DMS53 treated with DMSO at 0.1 percent for 48 hours (cell line): Measurements from ENCODE around the gene CLEC10A.
A peak's percentile ranks its signal among the peaks of the same experiment; 100 is the strongest.
"Not testable (repeated sequence)": the region's sequence is repeated elsewhere in the genome, so short reads cannot be mapped to it uniquely, and the experiment has no call there.

Experiments used
- DNase-seq: peaks from one replicate; lab custom pipeline; 2025; ENCODE audit not compliant: unreplicated experiment; lab: John Stamatoyannopoulos, UW

The CLEC10A gene

GRCh38 chr17:7077911-7078546 lies 2.0 kb downstream of the CLEC10A start:
- DNase-seq: no peak

DNA sequence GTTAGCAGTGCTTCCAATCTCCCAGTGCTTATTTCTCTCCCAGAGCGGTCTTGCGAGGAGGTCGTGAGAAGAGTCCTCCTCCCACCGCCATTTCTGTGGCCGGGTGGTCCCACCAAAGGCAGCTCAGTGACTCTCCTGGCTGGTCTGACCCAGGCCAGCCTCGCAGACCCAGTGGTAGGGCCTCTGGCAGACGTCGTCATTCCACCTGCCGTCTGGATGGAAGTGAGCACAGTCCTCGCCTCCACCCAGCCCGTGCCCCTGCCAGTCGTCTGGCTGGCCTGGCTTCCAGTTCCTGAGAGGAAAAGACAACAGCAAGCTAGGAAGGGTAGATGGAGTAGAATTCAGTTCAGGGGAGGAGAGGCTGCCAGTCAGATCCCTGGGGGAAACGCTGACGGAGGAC lies 5.1 kb downstream of the CLEC10A start:
- no peak for DNase-seq

GRCh38 chr17:7072406-7072805 lies 7.6 kb downstream of the CLEC10A start:
- no peak for DNase-seq

GRCh38 chr17:7070712-7071111 lies 9.3 kb downstream of the CLEC10A start:
- no peak for DNase-seq

- no peak for DNase-seq
Observed at GRCh38 chr17:7068268-7068667, 11.8 kb downstream of the CLEC10A start.

GRCh38 chr17:7067198-7067597 lies 12.9 kb downstream of the CLEC10A start:
- DNase-seq: no peak

GRCh38 chr17:7064261-7064660 lies 15.8 kb downstream of the CLEC10A start:
- DNase-seq: no peak

DNA sequence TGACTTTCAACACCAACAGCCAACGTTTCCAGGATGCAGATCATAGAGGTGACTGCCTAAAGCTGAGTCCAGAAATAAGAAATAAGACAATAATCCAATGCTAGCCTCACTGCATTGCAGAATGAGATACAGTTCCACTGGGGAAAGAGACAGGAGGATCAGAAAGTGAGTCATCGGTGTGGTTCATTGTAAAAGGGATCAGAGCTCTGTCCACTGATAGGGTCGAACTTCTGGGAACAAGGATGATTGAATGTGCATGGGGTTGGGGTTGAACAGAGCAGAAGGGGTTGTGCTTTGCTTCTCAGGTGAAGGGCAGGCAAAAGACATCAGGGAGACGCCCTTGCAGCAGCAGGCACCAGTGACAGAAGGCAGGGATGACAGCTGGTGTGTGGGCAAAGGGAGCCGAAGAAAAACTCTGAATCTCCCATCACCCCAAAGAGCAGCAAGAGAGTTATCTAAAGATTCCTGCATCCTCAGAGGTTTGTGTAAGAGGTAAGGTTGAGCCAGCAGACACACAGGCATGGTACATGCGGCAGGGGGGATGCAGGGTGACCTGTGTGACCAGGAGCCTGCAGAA lies 16.4 kb downstream of the CLEC10A start:
- no peak for DNase-seq

DNA sequence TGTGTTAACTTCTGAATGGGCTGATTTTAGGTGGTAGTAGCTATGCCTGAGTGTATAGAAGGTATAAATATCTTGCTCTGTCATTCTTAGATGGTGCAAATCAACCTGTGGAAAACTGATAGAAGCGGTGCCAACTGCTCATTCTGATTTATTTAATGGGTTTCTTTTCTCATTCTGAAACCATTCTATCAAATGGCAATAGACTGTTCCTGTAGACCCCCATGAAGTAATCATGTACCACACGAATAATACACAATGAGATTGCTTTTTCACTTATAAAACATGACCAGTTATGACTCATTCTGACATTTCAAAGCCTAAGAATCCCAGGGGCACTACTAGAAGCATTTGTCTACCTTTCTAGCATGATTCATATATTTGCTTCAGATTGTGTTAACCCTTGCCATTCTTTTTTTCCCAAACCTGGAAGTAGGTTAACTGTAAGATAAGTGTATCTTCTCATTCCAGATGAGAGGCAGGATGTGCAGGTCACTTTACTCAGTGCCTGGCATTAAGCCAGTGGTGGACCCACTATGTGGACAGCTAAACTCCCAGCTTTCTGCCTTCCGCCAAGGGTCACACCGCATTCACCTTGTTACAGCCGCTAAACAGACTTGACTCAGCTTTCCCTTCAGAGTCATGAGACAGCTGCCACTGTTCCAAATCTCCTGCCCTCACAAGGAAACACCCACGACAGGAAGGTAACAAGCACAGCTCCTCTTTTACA lies 19.7 kb downstream of the CLEC10A start:
- peak; percentile 33 for DNase-seq

DNA sequence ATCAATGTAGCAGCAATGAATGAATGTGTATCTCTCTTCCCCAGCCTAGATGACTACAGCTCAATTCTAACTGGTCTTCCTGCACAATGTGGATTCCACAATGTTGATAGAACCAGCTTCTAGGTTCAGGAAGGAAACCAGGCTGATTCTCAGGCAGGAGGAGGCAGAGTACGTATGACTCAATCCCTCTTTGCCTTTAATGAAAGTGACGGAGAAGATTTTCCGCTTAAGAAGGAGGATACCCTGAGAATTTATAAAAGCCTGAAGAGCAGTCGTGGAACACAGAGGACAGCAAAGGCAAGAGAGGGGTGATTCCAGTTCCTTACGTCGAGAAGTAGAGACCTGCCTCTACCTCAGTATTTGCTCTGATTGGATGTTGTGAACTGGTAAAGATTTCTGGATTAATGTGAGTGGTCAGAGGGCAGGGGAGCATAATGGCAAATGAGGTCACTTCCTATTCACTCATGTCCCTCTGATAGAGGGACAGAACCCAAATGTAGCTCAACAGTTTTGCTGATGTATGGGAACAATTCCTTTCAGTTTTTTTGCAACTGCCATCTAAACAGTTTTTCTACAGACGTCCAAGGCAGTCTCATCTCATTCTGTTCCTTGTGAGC lies 21.1 kb downstream of the CLEC10A start:
- no peak for DNase-seq

DNA sequence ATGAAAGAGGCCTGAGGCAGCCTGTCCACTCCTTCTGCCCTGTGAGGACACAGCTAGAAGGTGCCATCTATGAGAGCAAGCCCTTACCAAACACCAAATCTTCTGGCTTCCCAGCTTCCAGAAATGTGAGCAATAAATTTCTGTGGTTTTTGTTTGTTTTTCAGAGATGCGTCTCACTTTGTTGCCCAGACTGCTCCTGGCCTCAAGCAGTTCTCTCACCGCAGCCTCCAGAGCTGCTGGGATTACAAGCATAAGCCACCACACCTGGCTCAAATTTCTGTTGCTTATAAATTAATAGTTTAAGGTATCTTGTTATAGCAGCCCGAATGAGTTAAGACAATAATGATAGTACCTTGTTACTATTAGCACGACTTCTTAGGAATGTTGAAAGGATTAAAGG lies 23.7 kb downstream of the CLEC10A start:
- no peak for DNase-seq

DNA sequence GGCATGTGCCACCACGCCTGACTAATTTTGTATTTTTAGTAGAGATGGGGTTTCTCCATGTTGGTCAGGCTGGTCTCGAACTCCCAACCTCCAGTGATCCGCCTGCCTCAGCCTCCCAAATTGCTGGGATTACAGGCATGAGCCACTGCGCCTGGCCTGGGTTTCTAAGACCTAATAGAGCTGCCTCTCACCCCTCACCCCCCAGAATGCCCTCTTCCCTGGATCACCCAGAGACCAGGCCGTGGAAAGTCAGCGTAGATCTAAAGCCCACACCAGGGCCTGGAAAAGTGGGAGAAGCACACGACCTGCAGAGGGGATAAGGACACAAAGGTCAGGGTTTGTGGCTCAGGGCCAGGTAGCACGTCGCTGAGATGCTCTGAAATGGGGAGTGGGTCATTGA lies 29.5 kb downstream of the CLEC10A start:
- not testable (repeated sequence) for DNase-seq

- no peak for DNase-seq
Observed at GRCh38 chr17:7048968-7049367, 31.1 kb downstream of the CLEC10A start.

DNA sequence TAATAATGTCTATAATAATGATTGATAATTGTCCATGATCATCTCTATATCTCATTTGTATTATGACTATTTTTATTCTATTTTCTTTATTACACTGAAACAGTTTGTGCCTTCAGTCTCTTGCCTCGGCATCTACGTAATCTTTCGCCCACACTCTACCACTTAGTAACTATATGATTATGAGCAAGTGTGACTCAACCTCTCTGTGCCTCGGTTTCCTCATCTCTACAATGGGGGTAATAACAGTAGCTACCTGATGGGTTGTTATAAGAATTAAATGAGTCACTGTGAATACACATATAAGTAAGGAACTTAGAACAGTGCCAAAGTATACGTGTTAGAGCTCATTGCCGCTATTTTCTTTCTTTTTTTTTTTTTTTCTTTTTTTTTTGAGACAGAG lies 32.5 kb downstream of the CLEC10A start:
- no peak for DNase-seq

DNA sequence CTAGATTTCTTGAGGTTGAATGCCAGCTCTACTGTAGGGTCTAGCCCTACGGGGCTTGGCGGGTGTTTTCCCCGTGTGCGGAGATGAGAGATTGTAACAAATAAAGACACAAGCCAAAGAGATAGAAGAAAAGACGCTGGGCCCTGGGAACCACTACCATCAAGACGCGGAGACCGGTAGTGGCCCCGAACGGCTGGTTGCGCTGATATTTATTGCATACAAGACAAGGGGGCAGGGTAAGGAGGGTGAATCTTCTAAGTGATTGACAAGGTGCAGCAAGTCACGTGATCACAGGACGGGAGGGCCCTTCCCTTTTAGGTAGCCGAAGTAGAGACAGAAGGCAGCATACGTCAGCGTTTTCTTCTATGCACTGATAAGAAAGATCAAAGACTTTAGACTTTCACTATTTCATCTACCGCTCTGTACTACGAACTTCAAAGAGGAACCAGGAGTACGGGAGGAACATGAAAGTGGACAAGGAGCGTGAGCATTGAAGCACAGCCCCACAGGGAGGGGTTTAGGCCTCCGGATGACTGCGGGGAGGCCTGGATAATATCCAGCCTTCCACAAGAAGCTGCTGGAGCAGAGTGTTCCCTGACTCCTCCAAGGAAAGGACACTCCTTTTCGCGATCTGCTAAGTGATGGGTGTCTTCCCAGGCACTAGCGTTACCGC lies 33.2 kb downstream of the CLEC10A start:
- peak; percentile 46 for DNase-seq

GRCh38 chr17:7046127-7046724 lies 33.8 kb downstream of the CLEC10A start:
- peak; percentile 88 for DNase-seq

GRCh38 chr17:7045492-7046126 lies 34.4 kb downstream of the CLEC10A start:
- peak; percentile 84 for DNase-seq

GRCh38 chr17:7043497-7044198 lies 36.4 kb downstream of the CLEC10A start, which contains the start of gene SLC16A11:
Gene SLC16A11 (minus strand): TSS chr17:7044092. CDS start chr17:7043513, 579 bp downstream.
- DNase-seq: peak; percentile 39

DNA sequence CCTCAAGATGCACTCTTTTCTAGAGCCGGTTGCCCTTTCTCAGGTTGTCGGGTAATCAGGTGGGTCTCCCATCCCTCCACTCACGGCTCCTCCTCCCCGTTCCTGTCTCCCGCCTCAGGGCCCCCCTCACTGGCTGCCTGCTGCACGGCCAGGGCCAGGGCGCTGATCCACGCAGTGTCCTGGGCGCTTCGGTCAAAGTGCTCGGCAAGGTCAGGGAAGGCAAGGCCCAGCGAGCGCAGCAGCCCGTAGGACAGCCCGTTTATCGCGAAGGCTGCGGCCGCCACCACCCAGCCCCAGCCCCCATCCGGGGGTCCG lies 36.9 kb downstream of the CLEC10A start:
- DNase-seq: no peak
